ENCODE data around the gene DIP2C.
"Not testable (repeated sequence)": the region's sequence is repeated elsewhere in the genome, so short reads cannot be mapped to it uniquely, and the experiment has no call there.

Gene DIP2C

GRCh38 chr10:609262-609658 lies 80.2 kb downstream of the DIP2C start:
- no peak for DNase-seq

DNA sequence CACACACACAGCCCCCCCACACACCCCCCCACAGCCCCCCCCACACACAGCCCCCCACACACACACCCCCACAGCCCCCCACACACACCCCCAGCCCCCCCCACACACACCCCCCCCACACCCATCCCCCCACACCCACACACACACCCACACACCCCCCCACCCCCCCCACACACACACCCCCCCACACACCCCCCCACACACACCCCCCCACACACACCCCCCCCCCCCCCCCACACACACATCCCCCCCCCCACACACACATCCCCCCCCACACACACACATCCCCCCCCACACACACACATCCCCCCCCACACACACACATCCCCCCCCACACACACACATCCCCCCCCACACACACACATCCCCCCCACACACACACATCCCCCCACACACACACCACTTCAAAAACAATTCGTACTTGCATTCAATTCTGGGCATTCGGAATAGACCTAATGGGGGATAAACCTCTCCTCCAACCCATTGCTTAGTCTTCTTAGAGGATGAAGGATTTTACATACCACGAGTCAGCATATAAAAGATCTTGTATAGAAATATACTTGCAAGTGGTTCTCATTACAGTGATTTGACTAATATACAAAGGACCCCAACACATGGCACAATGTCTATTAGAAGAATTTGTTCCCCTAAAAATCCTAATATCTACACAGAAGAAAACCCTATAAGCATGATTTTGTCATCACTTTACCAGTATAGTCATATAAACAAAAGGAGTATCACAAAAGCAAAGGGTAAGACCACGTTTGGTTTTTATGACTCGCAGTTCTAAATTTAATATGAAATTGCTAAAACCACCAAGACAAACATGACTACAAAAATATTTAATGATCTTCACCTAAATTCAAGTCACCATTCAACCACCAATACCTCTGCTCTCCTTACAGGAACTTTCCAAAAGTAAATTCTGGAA lies 80.9 kb downstream of the DIP2C start:
- no peak for DNase-seq

GRCh38 chr10:607545-608185 lies 81.8 kb downstream of the DIP2C start:
- no peak for DNase-seq

GRCh38 chr10:606762-607544 lies 82.5 kb downstream of the DIP2C start:
- DNase-seq = no peak

- no peak for DNase-seq
Observed at GRCh38 chr10:605632-606325, 83.7 kb downstream of the DIP2C start.

DNA sequence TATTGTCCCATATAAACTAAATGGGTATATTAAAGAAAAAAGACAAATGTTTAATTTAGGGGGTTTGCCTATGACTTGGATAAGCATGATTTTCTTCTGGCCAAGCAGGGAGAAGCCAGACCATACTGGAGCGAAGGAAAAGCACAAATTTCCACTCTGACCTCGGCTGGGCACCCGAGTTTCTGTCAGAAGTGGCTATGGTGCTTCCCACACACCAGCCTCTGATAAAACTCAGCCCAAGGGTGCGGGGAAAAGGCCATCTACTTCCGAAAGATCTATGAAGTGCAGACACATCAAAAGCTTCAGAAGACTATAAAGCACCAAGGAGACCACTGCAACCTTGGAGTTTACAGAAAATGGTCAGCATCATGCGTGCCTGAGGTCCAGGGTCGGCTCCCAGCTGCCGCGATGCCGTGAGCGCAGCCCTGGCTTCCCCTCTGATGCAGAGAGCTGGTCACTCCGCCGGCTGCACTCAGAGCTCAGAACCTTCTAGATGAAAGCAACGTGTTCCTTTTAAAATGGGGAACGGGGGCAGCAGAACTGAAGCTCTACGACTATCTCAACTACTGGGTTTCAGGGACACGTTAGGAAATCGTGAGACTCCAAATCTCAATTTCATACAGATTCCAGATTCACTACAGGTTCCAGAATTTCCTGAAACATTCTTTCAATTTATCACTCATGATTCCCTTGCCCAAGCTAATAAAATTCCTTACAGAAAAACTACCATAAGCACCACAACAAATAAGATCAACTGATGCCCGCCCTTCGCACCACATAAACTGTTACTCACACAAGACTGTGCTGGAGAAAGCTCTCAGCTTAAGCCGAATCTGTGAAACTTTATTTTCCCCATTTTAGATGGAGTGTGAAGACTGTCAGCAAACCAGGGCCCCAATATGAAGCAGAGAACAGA lies 84.5 kb downstream of the DIP2C start:
- no peak for DNase-seq

- no peak for DNase-seq
Observed at GRCh38 chr10:603745-604144, 85.7 kb downstream of the DIP2C start.

DNA sequence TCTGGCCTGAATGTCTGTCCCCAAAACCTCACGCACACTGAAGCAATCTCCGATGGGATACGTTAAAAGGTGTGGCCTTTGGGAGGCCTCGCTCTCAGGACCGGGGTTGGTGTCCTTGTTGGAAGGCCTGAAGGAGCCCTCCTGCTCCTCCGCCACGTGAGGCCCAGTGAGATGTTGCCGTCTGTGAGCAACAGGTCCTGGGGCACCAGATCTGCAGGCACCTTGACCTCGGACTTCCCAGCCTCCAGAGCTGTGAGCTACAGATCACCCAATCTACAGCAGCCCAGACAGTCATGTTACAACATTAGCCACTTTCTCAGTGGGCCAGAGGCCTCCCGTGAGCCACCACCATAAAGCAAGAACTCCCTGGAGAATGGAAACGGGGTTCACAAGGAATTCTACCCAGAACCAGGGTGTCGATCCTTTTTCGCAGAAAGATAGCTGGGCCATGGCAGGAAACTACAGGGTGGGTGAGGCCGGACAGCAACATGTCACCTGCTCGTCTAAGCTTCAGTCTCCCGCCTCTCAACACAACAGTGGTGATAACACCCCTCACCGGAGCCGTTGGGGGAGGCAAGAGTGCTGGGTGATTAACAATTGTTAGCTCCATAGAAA lies 87.0 kb downstream of the DIP2C start:
- DNase-seq = no peak

DNA sequence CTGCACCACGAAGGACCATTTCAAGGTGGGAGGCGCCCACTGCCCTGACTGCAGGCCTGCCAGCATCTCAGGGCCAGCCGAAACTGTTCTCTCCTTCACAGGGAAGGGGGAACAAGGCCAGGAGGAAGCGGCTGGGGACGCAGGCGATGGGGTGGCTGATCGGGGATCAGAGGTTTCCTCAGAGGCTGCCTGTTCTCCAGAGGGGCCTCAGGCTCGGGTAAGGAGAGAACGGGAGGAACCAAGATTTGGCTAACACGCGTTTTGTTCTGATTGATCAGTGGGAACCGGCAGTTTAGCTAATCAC lies 87.9 kb downstream of the DIP2C start:
- DNase-seq = no peak

GRCh38 chr10:600876-601659 lies 88.4 kb downstream of the DIP2C start:
- no peak for DNase-seq

DNA sequence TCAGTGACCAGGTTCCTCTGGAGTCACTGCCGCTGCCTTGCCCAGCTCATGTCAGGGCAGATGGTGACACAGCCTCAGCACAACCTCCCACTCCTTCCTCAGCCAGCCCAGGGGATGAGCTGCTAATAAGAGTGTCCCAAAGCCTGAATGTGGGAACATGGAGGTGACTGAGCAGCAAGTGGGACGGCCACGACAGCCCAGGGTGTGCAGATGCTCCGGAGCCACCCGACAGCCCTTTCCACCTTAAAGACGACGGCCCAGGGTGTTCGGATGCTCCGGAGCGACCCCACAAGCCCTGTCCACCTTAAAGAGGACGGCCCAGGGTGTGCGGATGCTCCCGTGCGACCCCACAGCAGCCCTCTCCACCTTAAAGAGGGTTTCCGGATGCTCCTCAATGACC lies 89.2 kb downstream of the DIP2C start:
- DNase-seq = no peak

DNA sequence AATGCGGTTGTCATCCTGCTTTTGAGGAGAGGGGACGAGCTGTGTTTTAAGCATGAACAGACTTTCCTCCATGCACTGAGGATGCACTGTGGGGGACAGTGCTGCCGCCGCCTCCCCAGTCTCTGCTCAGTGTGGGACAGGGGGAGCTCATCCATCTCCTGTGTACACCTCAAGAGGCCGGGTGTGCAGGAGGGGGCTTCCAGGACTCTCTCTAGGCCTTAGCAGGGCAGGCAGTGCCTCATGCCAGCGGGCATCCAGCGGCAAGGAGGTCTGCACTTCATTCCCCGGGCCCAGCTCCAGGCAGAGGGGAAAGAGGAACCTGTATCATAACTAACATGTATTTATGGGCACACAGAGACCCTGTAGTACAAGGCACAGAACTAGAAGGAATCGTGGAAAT lies 89.7 kb downstream of the DIP2C start:
- no peak for DNase-seq

GRCh38 chr10:598415-599170 lies 90.9 kb downstream of the DIP2C start:
- DNase-seq = no peak

GRCh38 chr10:597976-598375 lies 91.5 kb downstream of the DIP2C start:
- DNase-seq = no peak

- DNase-seq = no peak
Observed at GRCh38 chr10:596725-597345, 92.6 kb downstream of the DIP2C start.

DNA sequence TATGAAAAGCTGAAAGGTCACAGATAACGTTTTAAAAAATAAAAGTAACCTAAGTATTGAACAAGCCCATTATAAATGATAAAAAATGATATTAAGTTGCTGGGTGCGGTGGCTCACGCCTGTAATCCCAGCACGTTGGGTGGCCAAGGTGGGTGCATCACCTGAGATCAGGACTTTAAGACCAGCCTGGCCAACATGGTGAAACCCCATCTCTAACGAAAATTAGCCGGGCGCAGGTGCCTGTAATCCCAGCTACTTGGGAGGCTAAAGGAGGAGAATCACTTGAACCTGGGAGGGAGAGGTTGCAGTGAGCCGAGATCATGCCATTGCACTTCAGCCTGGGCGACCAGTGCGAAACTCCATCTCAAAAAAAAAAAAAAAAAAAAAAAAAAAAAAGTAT lies 93.3 kb downstream of the DIP2C start:
- DNase-seq = not testable (repeated sequence)

GRCh38 chr10:595473-595872 lies 94.0 kb downstream of the DIP2C start:
- DNase-seq = no peak

DNA sequence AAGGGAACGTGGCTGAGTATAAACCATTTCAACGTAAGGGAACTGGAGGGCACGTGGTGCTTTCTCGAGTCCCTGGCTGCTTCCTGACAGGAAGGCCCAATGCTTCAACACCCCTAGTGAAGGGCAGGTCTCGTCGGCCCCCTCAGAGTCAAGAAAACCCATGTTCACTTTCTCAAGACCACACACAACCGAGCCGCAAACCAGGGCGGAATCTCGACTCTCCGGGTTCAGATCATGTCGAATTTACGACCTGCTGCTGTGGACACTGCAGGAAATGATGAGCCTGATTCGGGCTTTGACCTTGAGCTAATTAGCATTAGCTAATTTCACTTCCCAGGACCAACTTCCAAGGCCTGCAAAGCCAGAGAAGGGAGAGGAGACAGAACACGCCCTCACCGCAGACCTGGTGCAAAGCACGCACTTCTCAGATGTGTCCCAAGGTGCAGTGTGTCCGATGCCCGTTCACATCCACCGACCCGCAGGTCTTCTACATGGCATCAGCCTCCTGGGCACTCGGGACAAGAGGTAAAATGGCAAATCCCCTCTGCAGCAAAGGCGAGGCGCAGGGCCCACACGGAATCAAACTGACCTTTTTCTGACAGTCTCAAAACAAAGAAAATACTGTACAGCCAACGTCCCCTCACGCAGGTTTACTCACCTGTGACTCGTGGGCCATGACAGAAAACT lies 94.7 kb downstream of the DIP2C start:
- DNase-seq = no peak

DNA sequence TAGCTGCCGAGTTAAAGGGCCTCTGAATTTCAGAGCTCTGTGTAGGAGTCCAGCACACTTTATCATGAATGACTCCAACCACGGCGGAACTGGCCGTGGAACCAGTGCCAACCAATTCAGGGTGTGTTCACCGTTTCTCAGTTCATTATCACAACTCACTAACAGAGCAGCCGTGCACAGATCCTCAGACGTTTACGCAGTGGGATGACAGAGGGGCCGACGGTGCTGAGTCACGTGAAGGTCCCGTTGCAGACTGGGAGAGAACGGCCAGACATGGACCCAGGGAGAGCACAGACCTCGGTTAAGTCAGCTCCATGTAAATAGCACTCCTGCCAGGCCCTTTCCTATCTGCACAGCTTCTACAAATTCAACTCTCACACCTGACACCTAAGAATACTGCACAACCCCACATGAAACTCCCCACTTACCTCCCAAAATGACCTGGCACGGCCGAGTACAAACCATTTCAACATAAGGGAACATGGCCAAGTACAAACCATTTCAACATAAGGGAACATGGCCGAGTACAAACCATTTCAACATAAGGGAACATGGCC lies 95.5 kb downstream of the DIP2C start:
- DNase-seq = no peak
